PC-3 (cell line): ENCODE data around the gene IL1RAPL1. TPM values are rescaled to one million over a fixed set of nuclear protein-coding genes. Genes with fewer than 3 reads are reported as not detected.

Source experiments
- ATAC-seq: fragments of 200-7000 bp; cut with Tn5 transposase; 2 replicates; pipeline ENCODE4 v1.9.1; 2020; ENCODE audit warnings: mild to moderate bottlenecking, moderate library complexity
- BruUV-seq: library from RNA; stranded (reverse); fragments of 400-500 nt; replicated peaks from 2 replicates; lab custom pipeline; 2021; lab: Mats Ljungman, UMichigan
- CTCF ChIA-PET: fragments of 300-600 bp; sonication (Branson Sonifier 250); formaldehyde crosslinking; loops from one replicate; lab custom pipeline; 2022; ENCODE audit warnings: antibody characterized with exemption; lab: Charles Lee
- POLR2A ChIA-PET: fragments of 300-600 bp; sonication (Branson Sonifier 250); formaldehyde crosslinking; loops from one replicate; lab custom pipeline; 2022; ENCODE audit warnings: antibody characterized with exemption; ENCODE audit not compliant: unreplicated experiment; lab: Charles Lee
- DNase-seq: peaks from one replicate; pipeline ENCODE4 v3.0.0-alpha.2; 2015
- H2AFZ ChIP-seq: fragments of 300-600 bp; sonication (generic); 2 replicates; pipeline ENCODE4 v1.6.0; 2016; ENCODE audit warnings: antibody characterized with exemption, low read length
- H3F3A ChIP-seq: fragments of 300-600 bp; sonication (generic); one replicate; pipeline ENCODE4 v1.6.0; 2017; ENCODE audit warnings: antibody characterized with exemption, low read length, control low read depth, mild to moderate bottlenecking; ENCODE audit not compliant: unreplicated experiment
- H3K27ac ChIP-seq: fragments of 300-600 bp; sonication (generic); 2 replicates; pipeline ENCODE4 v1.5.1; 2016; ENCODE audit warnings: mild to moderate bottlenecking, low read length
- H3K27me3 ChIP-seq: fragments of 300-600 bp; sonication (generic); 2 replicates; pipeline ENCODE4 v1.6.1; 2016; ENCODE audit warnings: low read length, mixed read lengths
- H3K36me3 ChIP-seq: fragments of 300-600 bp; sonication (generic); 2 replicates; pipeline ENCODE4 v1.6.1; 2016; ENCODE audit warnings: low read depth, mixed run types, low read length, mixed read lengths
- H3K4me1 ChIP-seq: fragments of 300-600 bp; sonication (generic); 2 replicates; pipeline ENCODE4 v1.5.1; 2016; ENCODE audit warnings: low read length; ENCODE audit not compliant: insufficient read depth
- H3K4me2 ChIP-seq: fragments of 300-600 bp; sonication (generic); 2 replicates; pipeline ENCODE4 v1.6.0; 2016; ENCODE audit warnings: low read length
- H3K4me3 ChIP-seq: fragments of 300-600 bp; sonication (generic); 2 replicates; pipeline ENCODE4 v1.5.1; 2016; ENCODE audit warnings: mild to moderate bottlenecking, low read length, mixed read lengths
- H3K79me2 ChIP-seq: fragments of 300-600 bp; sonication (generic); 2 replicates; pipeline ENCODE4 v1.6.1; 2017; ENCODE audit warnings: low read length, mixed read lengths
- H3K9ac ChIP-seq: fragments of 300-600 bp; sonication (generic); 2 replicates; pipeline ENCODE4 v1.6.0; 2016; ENCODE audit warnings: mild to moderate bottlenecking, low read length
- H3K9me2 ChIP-seq: fragments of 300-600 bp; sonication (generic); replicated peaks from 2 replicates; pipeline ENCODE4 v1.6.1; 2016; ENCODE audit warnings: mixed run types, low read length, mixed read lengths
- H3K9me3 ChIP-seq: fragments of 300-600 bp; sonication (generic); 2 replicates; pipeline ENCODE4 v1.6.1; 2016; ENCODE audit warnings: low read length, mixed read lengths
- H4K20me1 ChIP-seq: fragments of 300-600 bp; sonication (generic); 2 replicates; pipeline ENCODE4 v1.6.1; 2016; ENCODE audit warnings: low read length, mixed read lengths
- EZH2 ChIP-seq: fragments of 300-600 bp; sonication (generic); IDR thresholded peaks from one replicate; pipeline ENCODE4 v1.6.1; 2017; ENCODE audit warnings: antibody characterized with exemption, mild to moderate bottlenecking, low read length; ENCODE audit not compliant: unreplicated experiment
- EZH2phosphoT487 ChIP-seq: fragments of 300-600 bp; sonication (generic); IDR thresholded peaks from 2 replicates; pipeline ENCODE4 v1.6.1; 2018; ENCODE audit warnings: mild to moderate bottlenecking, antibody characterized with exemption, low read length, borderline replicate concordance
- intact Hi-C: fragments of 100-400 bp; cut with micrococcal nuclease; formaldehyde crosslinking; loops from 2 replicates; pipeline ENCODE4 v1.9.0; 2023
- total RNA-seq: library from RNA; depleted of rRNA; stranded (reverse); fragments of >200 nt; gene quantifications from 2 replicates; pipeline ENCODE4 v1.2.3, GENCODE V29; 2014
- TF ChIP-seq, protein P1 (sequence below): fragments of 300-600 bp; sonication (generic); conservative IDR thresholded peaks from 2 replicates; pipeline ENCODE4 v1.5.1; 2017; ENCODE audit warnings: antibody characterized with exemption, low read depth, mild to moderate bottlenecking, low read length

Gene IL1RAPL1
- total RNA-seq, 1 experiment from 2014 or later, result 0.44 TPM

DNA sequence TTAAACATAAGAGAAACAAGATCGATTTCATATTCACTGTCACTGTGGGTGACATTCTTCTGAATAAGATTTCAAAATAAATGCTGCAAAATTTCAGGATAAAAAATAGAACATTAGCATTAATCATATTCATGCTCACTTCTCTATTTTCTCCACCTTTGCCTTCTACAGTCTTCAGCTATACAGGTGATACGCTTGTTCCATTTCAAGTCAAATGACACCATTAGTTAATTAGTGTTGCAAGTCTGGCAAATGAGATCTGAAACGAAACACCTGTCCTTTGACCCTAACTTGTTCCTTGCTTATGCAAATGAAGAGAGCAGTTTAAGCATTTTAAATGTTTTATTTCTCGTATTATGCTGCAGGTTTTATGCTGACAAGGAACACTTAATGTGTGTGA, 960.6 kb downstream of the IL1RAPL1 start:
- no peak overlapping the region for H3K4me3 ChIP-seq
- no TSS peak for BruUV-seq
- no peaks in the 10 kb centered on the region for H3K79me2 ChIP-seq
- H3K36me3 ChIP-seq, result no peaks in the 10 kb centered on the region
- H3K27me3 ChIP-seq, result no peaks in the 10 kb centered on the region
- ChIA-PET POLR2A (no interaction called here), CTCF (no interaction called here)
- H3F3A ChIP-seq, result no peaks in the 10 kb centered on the region
- H3K9me2 ChIP-seq, result no peaks in the 10 kb centered on the region
- intact Hi-C loops, result no loop called here
- no peak overlapping the region for H3K27ac ChIP-seq
- H3K9me3 ChIP-seq, result no peaks in the 10 kb centered on the region
- H4K20me1 ChIP-seq, result no peaks in the 10 kb centered on the region
- TF ChIP-seq EZH2 (no peak), EZH2phosphoT487 (no peak)
- TF ChIP-seq, protein P1, sequence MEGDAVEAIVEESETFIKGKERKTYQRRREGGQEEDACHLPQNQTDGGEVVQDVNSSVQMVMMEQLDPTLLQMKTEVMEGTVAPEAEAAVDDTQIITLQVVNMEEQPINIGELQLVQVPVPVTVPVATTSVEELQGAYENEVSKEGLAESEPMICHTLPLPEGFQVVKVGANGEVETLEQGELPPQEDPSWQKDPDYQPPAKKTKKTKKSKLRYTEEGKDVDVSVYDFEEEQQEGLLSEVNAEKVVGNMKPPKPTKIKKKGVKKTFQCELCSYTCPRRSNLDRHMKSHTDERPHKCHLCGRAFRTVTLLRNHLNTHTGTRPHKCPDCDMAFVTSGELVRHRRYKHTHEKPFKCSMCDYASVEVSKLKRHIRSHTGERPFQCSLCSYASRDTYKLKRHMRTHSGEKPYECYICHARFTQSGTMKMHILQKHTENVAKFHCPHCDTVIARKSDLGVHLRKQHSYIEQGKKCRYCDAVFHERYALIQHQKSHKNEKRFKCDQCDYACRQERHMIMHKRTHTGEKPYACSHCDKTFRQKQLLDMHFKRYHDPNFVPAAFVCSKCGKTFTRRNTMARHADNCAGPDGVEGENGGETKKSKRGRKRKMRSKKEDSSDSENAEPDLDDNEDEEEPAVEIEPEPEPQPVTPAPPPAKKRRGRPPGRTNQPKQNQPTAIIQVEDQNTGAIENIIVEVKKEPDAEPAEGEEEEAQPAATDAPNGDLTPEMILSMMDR, result no peak
- ATAC-seq, result no peak
- DNase-seq, result no peak
- no peak overlapping the region for H2AFZ ChIP-seq
- H3K4me2 ChIP-seq, result no peak overlapping the region
- no peaks in the 10 kb centered on the region for H3K4me1 ChIP-seq
- no peak overlapping the region for H3K9ac ChIP-seq

DNA sequence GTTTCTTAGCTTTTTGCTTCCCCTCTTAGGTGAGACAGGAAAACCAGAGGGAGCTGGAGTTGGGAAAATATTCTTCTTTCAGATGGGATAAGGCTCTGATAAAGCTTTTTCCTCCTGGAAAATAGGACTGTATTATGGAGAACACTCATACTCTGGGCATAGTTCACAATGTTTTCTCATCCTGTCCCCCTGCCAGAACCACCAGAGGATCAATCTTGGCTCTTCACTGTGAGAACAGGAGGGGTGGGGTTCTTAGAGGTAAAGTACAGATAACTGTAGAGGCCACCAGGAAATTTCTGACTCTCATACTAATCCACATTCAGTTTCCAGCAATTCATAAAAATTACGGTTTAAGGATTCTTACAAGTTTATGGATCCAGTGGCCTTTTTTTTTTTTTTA, 966.3 kb downstream of the IL1RAPL1 start:
- intact Hi-C loops, result no loop called here
- H4K20me1 ChIP-seq, result no peaks in the 10 kb centered on the region
- CTCF ChIA-PET, result no interaction called here

DNA sequence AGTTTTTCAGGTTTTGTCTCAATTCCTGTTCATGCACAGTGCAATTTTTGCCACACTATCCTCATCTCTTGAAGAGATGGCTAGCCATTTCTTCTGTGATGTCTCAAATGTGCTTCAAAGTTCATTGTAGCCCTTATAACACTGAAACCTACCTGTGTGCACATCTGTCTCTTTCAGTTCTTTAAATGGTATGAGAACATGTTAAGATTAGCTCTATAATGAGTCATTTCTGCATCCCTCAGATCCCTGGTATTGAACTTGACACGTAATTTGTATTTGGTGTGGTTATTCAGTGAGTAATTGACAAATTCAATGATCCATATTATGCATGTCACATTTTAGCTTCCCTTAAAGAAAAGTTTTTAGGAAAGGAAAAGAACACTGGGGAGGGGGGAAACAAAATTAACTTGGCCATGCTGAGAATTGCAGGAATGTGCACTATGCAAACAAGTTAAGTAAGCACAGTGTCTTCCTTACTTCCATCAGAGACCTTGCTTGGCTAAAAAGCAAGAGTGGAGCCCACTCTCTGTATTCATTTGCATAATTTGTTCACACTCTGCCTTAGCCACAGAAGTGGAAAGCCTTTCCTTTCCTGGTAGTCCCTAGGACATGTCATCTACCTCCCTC, 968.3 kb downstream of the IL1RAPL1 start:
- Histone ChIP-seq H3K4me3 (no peak overlapping the region), H3K9ac (no peak overlapping the region), H3K36me3 (no peaks in the 10 kb centered on the region), H4K20me1 (no peaks in the 10 kb centered on the region), H3K9me3 (peaks cover 5% of the 10 kb centered on the region; the same call in 1 of the 2 replicates), H3K4me2 (no peak overlapping the region), H3K9me2 (no peaks in the 10 kb centered on the region), H3K79me2 (no peaks in the 10 kb centered on the region), H3K27me3 (no peaks in the 10 kb centered on the region), H3F3A (no peaks in the 10 kb centered on the region), H2AFZ (no peak overlapping the region), H3K4me1 (no peaks in the 10 kb centered on the region), H3K27ac (no peak overlapping the region)
- CTCF ChIA-PET, result no interaction called here
- BruUV-seq, result no TSS peak
- intact Hi-C loops, result no loop called here
- TF ChIP-seq, protein P1, result no peak
- TF ChIP-seq EZH2, result no peak
- TF ChIP-seq EZH2phosphoT487, result no peak
- DNase-seq (no peak), ATAC-seq (no peak)
- POLR2A ChIA-PET, result no interaction called here

More for the DNA sequence above, 966.3 kb downstream of the IL1RAPL1 start:
- H2AFZ ChIP-seq, result no peak overlapping the region
- POLR2A ChIA-PET, result no interaction called here
- H3K9me3 ChIP-seq, result no peaks in the 10 kb centered on the region
- no peak overlapping the region for H3K27ac ChIP-seq
- no peak for DNase-seq
- H3K4me2 ChIP-seq, result no peak overlapping the region
- H3K9ac ChIP-seq, result no peak overlapping the region
- BruUV-seq, result no TSS peak
- H3F3A ChIP-seq, result no peaks in the 10 kb centered on the region
- no peaks in the 10 kb centered on the region for H3K79me2 ChIP-seq
- no peak overlapping the region for H3K4me3 ChIP-seq
- no peaks in the 10 kb centered on the region for H3K27me3 ChIP-seq
- no peak for ATAC-seq
- no peak for TF ChIP-seq EZH2
- TF ChIP-seq EZH2phosphoT487, result no peak
- TF ChIP-seq, protein P1, result no peak
- no peaks in the 10 kb centered on the region for H3K4me1 ChIP-seq
- no peaks in the 10 kb centered on the region for H3K9me2 ChIP-seq
- no peaks in the 10 kb centered on the region for H3K36me3 ChIP-seq
